Stimulated activated CD8-positive, alpha-beta memory T cell treated with anti-CD3 and anti-CD28 coated beads, Interleukin-4, amount 100 ng/mL, for 4 hours (primary cell): Measurements from ENCODE around the gene KLK13.

Source experiments
- DNase-seq, 2 donors: peaks; one replicate each; pipeline ENCODE4 v3.0.0-alpha.2; 2020; ENCODE audit warnings: low read depth in 2 of 2, low spot score in 1 of 2

The KLK13 gene

DNA sequence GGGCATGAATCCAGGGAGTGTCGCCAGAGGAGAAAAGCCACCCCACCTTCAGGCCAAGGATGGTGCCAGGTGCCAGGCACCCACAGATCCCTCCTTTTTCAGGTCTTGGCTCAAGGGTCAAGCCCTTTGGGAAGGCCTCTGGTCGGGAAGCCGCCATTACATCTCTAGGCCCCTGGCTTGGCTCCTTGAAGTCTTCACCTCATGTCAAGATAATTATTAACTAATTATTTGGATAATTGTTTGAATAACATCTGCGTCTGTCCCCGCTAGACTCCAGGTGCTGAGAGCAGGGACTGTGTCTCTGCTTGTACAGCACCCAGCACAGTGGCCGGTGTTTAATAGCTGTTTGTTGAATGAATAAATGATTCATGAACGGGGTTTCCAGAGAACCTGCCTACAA lies 1.2 kb downstream of the KLK13 start:
- DNase-seq = no peak

DNA sequence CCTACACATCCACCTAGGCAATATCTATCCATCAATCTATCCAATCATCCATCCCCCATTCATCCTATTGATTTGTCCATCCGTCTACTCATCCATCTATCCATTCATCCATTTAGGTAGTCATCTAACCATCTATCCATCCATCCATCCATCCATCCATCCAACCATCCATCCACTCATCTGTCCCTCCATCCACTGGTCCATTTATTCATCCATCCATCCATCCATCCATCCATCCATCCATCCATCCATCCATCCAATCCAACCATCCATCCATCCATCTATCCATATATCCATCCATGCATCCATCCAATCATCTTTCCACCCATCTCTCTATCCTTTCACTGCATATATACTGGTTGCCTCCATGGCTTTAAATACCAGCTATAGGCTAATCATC lies 3.9 kb downstream of the KLK13 start:
- DNase-seq = no peak

DNA sequence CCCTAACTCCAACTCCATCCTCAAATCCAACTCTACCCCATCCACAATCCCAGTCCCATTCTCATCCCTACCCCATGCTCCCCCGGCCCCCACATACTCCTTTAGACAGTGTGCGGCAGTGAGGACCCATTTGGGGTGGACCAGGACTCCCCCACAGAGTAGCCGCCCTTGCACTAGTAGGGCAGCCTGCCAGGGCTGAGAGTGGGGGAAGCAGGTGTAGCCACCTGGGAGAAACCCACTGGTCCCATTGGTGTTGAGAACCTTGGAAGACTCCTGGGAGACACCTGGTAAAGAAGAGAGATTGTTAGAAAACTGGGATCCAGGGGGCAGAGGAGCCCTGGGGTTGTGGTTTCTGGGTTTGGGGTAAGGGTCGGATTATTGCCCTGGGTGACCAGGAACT lies 4.6 kb downstream of the KLK13 start:
- DNase-seq = no peak

DNA sequence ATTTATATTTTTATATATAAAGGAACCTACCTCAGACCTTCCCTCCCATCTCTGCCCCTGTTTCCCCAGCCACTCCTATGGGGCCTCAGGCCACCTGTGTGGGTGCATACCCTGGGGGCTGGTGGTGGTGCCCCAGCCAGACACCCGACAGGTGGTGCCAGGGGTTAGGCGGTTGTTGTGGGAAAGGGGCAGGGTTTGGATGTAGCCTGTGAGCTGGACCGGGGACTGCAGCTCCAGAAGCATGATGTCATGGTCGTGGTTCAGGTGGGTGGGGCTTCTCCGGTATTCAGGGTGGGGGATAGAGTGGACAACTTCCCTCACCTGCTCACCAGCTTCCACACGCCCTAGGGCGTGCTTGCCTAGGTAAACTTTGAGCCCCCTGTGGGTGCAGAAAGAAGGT lies 5.2 kb downstream of the KLK13 start:
- no peak for DNase-seq

DNA sequence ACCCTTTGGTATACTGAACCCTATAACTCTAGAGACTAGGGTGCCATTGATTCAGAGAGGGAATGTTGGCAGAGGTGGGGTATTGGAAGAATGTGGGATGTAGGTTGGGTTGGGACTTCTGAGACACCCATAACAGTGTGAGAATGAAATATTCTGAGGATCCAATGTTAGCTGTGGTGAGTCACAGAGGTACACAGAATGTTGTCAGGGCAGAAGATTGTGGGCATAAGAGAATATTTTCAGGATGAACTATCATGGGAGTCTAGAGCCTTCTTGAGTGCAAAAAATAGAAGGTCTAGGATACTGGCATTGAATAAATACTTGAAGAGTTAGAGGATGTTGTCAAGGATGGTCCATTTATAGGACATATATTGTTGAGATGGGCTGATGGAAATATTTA lies 9.0 kb downstream of the KLK13 start:
- DNase-seq = no peak

DNA sequence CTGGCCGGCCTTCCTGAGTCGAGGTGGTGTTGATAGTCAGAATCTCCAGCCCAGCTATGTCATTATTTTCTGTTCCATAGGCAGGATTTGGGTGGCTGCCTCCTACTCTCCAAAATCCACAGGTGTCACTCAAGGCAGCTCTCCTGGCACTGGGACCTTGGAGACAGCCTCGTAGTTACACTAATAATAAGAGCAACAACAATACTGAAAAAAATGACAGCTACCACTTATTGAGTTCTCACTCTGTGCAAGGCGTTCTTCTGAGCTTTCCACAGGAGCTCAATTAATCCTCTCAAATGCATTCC lies 17.9 kb downstream of the KLK13 start:
- DNase-seq = no peak

DNA sequence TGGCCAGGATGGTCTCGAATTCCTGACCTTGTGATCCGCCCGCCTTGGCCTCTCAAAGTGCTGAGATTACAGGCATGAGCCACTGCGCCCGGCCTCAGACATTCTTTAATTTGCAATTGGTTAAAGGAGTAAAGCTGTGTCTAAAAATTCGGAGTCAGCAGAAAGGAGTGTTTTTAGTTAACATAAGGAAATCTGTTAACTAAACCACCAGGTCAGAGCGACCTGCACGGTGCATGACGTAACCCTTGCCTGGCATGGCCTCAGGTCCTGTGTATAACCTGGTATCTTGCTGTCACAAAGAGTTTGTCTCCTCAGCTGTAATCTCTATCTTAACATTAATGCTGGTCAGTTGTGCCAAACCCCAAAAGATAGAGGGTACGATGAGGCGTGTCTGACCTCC lies 20.6 kb downstream of the KLK13 start:
- DNase-seq = no peak

DNA sequence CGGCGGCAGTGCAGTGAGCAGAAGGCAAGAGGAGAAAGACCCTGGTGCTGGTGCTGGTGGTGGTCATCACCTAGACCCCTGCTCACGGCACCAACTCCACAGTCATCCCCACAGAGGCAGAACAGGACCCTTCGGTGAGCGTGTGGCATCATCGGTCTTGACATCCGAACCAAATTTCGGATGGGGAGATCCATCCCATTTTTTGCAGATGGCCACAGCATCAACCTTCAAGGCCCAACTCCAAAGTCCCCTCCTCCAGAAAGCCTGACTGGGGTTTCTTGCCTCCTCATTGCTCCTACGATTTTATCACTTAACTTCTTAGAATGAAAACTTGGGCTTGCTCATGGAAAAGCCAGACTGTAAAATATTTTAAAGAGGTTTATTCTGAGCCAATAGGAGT lies 21.4 kb downstream of the KLK13 start:
- no peak for DNase-seq

DNA sequence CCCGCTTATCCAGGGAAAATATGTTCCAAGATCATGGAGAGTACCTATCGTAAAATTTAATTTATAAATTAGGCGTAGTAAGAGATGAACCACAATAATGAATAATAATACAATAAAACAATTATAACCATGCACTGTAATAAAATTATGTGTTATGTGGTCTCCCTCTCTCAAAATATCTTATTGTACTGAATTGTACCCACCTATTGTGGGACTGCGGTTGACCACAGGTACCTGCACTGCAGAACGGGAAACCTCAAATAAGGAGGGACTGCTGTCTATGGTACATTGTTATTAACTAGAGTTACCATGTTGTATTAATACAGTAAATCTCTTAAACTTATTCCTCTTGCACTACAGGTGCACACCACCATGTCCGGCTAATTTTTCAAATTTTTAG lies 24.7 kb downstream of the KLK13 start:
- no peak for DNase-seq

DNA sequence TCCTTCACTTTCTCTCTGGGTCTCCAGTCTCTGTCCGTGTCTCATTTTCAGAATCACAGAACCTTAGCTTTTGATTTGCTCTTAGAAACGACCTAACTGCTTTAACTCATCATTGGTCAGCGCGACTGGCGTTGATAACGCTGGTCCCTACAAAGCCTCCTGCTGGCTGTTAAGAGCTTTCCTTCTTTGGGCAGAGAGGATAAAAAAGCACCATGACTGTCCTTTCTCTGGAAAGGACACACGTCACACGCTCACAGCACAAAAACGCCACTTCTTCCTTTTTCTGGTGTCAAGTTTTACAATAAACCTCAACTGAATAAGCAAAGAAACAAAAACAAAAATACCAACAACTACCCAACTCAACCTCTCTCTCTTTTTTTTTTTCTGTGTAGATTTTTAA lies 28.4 kb downstream of the KLK13 start:
- DNase-seq = no peak

DNA sequence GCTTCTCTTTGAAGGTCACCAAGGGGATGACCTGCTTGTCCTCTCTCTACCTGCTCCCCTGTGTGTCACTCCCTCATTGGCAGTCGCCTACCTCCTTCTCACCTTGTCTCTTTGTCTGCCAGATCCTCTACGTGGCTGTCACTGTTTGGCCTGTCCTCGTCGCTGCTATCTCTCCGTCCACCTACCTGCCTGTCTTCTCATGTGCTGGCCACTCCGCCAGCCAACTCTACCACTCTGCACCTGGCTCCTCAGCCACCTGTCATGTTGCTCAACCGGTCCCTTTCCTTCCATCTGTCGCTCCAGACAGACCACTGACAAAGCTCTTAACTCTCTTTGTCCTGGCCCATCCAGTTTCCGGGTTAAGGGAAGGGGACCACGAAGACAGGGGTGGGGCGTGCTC lies 30.2 kb downstream of the KLK13 start, which contains the start of gene KLK12:
TSS of gene KLK12 (minus strand) at position 299 of the 400 bp plus-strand sequence. CDS start 381 bp downstream, outside the sequence.
- DNase-seq = no peak

DNA sequence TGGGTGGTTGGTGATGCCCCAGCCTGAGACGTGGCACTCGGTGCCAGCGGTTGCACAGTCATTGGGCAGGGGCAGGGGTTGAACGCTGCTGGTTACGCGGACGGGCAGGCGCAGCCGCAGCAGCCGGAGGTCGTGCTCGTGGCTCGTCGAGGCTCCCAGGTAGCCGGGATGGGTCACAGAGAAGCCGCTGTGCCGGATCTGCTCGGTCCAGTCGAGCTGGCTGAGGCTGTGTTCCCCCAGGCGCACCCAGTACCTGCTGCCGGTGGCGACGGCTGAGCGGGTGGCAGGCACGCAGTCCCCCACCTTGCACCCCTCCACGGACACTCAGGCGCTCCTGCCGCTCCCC lies 33.0 kb downstream of the KLK13 start:
- no peak for DNase-seq

DNA sequence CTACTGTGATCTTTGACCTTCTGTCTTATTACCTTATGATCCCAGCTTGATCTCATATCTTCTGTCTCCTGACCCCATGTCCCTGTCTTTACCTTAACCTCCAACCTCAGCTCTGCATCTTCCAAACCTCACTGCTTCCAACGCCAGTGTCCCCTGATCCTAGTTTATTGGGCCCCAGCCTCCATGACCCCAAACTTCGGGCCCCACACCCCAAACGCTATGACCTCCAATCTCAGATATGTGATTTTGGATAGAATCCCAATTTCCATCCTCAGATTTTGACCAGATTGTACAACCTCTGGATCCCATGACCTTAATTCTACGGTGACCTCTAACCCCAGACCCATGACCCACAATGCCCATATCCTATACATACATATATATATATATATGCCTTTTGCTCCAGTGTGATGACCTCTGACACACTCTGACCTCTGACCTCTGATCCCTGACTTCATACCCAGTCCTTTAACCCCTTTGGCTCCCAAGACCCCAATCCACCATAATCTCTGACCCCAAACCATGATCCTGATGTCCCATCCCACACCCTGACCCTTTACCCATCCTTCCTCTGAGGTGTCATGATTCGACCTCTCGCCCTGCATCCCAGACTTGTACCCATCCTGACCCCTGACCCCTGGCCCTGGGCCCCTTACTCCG lies 33.5 kb downstream of the KLK13 start:
- no peak for DNase-seq

DNA sequence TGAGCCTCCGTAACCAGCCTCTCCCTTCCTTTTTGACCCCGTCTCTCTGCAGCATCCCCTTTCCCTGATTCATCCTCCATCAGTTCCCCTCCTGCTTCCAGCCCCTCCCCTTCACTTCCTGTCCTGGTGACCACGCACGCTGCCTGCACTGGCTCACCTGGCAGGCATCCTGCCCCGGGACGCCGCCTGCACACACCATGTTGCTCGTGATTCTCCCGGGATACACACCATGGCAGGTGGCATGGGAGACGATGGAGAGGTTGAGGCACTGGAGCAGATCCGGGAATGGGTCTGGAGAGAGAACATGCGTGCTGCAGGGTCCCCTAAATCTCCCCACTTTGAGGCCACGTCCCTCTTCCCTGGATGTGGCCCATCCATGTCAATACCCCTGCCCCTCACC lies 34.3 kb downstream of the KLK13 start:
- DNase-seq = no peak

DNA sequence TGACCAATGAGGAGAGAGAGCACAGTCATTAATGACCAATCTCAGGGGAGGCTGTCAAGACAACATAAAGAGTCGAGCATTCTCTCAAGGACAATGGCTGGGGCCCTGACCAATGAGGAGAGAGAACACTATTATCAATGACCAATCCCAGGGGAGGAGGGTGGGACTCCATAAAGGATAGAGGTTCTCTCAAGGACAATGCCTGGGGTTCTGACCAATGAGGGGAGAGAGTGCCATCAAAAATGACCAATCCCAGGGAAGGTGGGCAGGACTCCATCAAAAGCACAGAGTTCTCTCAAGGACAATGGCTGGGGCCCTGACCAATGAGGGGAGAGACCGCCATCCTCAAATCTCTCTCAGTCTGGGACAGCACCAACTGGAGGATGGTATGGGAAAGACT lies 35.2 kb downstream of the KLK13 start:
- DNase-seq = no peak

DNA sequence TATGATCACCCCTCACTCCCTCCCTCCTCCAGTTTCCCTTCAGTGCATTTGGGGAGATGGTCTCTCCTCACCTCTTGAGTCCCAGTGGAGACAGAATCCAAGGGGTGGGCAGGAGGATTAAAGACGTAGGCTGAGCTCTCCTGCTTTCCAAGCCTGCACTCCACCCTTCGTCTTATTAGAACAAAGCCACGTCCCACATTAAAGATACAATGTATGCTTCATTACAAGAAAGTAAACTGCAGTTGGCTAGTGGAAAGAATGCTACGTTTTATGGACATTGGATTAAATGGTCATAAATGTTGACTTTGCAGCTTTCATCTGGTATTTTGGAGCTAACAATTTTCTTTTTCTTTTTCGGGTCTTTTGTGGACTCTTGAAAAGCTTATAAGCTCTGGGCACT lies 37.0 kb downstream of the KLK13 start:
- no peak for DNase-seq

DNA sequence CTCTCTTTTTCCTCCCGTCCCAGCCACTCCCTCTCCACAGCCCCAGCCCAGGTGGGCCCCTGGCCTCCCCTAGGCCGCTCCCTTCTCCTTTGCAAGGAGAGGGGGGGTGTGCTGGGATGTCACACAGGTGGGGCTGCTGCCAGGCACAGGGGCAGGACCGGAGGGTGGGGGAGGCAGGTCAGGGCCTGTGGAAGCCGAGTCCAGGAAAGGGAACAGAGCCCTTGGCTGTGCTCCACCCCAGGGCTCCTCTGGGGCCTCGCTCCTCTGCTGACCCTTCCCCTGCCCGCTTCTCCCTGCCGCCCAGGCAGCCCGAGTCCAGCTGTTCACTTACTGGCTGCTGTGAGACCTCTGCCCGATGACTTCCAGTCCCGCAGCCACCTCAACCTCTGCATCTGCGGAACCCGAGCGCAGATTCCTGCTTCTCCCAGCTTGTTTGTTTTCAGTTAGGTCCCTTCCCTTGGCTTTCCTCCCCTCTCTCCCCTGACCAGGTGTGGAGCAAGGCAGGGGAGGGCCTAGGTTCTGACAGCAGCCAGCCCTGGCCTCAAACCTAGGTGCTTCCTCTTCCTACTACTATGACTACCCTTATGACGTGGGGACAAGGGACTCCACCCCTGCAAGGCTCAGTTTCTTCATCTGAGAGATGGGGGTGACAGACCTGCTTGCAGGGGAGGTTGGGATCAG lies 37.6 kb downstream of the KLK13 start:
- no peak for DNase-seq

DNA sequence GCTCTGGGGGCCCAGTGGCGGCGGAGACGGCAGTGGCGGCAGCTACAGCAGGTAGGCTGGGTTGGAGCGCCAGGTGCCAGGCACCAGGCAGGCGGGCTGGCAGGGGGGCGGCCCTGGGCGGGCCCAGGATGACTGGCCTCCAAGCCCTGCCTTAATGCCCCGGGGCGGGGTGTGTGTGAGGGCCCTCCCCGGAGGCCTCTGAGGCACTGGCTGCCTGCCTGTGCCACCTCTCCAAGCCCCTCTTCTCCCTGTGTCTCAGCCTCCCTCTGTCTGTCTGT lies 38.4 kb downstream of the KLK13 start, which contains the start of gene KLK11:
TSS of gene KLK11 (minus strand) at position 63 of the 278 bp plus-strand sequence. CDS start 985 bp downstream, outside the sequence.
- DNase-seq = no peak

DNA sequence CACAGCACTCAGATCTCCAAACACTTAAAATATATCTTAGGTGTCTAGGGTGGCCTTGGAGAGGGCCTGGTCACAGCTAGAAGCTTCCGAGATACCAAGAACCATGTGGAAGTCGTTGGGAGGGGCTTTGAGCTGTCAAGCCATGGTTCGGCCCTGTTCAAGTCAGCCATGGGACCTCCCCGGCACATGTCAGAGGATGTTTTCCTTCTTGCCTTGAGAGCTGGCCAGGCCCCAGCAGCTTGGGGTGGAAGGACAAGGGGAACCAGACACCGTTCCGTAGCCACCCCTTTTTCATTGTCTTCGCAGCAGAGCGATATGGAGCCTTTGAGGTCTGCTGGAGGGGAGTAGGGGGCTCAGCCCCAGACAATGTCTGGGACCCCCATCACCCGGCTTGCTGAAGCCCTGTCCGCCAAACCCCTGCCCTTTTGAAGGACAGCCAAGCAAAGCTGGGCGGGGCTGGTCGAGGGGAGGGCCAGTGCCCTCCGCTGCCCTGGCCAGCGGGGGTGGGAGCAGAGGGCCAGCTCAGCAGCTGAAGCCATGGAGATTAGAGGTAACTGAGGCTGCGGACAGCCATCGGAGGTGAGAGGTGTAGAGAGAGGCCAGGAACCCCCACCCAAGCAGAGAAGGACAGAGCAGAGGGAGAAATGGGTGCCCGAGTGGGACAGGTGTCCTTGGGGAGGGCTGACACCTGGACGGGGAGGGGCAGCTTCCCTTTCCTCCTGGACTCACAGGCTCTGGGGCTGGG lies 38.9 kb downstream of the KLK13 start:
- DNase-seq = no peak

DNA sequence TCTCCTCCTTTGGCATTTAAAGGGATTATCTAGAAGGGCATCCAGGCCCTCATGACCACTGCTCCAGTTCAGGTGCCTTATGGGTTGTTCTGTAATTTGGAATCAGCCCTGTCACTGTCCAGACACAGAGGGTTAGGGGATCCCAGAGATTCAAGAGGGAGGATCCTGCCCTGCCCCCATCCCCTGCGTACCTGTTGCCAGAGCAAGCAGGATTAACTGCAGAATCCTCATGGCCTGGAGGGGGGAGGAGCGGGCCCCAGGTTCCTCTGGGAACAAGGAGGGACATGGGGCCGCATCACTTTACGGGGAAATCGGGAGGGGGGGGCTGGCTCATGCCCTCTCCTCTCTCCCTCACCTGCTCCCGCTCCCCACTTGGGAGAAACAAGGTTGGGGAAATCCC lies 39.5 kb downstream of the KLK13 start:
- no peak for DNase-seq

DNA sequence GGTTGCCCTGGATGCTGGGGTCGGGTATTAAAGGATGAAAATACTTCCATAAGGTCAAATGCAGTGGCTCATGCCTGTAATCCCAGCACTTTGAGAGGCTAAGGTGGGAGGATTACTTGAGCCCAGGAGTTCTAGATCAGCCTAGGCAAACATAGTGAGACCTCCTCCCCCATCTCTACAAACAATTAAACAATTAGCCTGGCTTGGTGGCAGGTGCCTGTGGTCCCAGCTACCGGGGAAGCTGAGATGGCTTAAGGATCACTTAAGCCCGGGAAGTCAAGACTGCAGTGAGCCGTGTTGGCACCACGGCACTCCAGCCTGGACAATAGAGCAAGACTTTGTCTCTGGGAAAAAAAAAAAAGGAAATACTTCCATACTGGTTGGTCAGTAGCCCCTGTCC lies 40.0 kb downstream of the KLK13 start:
- DNase-seq = no peak

DNA sequence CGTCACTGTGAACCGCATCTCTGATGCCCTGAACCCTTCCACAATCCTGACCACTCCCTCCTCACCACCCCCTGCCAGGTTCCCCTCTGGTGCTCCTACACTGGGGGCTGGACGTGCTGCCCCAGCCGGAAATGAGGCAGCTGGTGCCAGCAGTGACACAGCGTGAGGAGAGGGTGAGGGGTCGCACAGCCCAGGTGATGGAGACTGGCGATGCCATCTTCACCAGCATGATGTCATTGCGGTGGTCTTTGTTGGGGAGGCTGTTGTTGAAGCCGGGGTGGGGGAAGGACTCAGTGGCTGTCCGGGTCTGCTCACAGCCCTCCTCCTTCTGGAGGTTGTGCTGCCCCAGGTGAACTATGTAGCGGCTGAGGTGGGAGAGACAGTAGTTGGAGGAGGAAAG lies 40.9 kb downstream of the KLK13 start:
- no peak for DNase-seq

DNA sequence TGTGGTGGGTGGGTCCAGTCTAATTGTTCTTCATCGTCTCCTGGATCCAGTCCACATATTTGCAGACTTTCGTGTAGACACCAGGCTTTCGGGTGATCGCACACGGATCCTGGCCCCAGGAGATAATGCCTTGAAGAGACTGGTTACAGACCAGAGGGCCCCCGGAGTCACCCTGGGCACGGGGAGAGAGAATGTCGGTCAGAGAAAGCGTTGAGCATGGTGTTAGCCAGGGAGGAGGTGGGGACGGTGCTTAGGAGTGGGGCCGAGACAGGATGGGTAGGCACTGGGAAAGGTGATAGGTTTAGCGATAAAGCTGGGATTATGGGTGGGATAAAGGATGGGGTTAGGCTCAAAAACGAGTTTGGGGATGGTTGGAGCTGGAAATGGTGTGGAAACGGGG lies 42.4 kb downstream of the KLK13 start:
- DNase-seq = no peak
